ENCODE results near the gene NEURL1.

Gene NEURL1

GRCh38 chr10:103548581-103549348 is 55.3 kb downstream of the NEURL1 start:
- FAIRE-seq, result peak; percentile 23
- DNase-seq (ENCODE audit: insufficient read length, low spot score), result no peak
- no peak for TF ChIP-seq TAF1 (IDR thresholded peaks at IDR 0.05; ENCODE audit: low read depth, low read length)
- no peak for TF ChIP-seq POLR2AphosphoS5 (IDR thresholded peaks at IDR 0.05; ENCODE audit: low read depth, low read length)

GRCh38 chr10:103549349-103549685 is 55.8 kb downstream of the NEURL1 start:
- no peak for DNase-seq (ENCODE audit: insufficient read length, low spot score)
- TF ChIP-seq PAX5 (IDR thresholded peaks at IDR 0.05; ENCODE audit: insufficient read depth, low read length, severe bottlenecking) (no peak), POLR2AphosphoS5 (IDR thresholded peaks at IDR 0.05; ENCODE audit: low read depth, low read length) (no peak), POU2F2 (IDR thresholded peaks at IDR 0.05; ENCODE audit: low read depth, low read length) (no peak), SPI1 (IDR thresholded peaks at IDR 0.05; ENCODE audit: low read depth, low read length) (no peak), POLR2A (IDR thresholded peaks at IDR 0.05; ENCODE audit: low read depth, low read length) (no peak), TAF1 (IDR thresholded peaks at IDR 0.05; ENCODE audit: low read depth, low read length) (no peak)
- FAIRE-seq, result no peak

GRCh38 chr10:103550229-103550628 is 56.7 kb downstream of the NEURL1 start:
- FAIRE-seq (no peak), DNase-seq (ENCODE audit: insufficient read length, low spot score) (no peak)
- TF ChIP-seq POLR2AphosphoS5 (IDR thresholded peaks at IDR 0.05; ENCODE audit: low read depth, low read length) (no peak), POLR2A (IDR thresholded peaks at IDR 0.05; ENCODE audit: low read depth, low read length) (no peak), POU2F2 (IDR thresholded peaks at IDR 0.05; ENCODE audit: low read depth, low read length) (no peak), TAF1 (IDR thresholded peaks at IDR 0.05; ENCODE audit: low read depth, low read length) (no peak)

- TF ChIP-seq POLR2AphosphoS5 (IDR thresholded peaks at IDR 0.05; ENCODE audit: low read depth, low read length) (no peak), SPI1 (IDR thresholded peaks at IDR 0.05; ENCODE audit: low read depth, low read length) (peak; percentile 66)
- no peak for DNase-seq (ENCODE audit: insufficient read length, low spot score)
- FAIRE-seq, result no peak
These were observed 58.4 kb downstream of the NEURL1 start for GRCh38 chr10:103551619-103552602.

GRCh38 chr10:103552856-103553742 is 59.6 kb downstream of the NEURL1 start:
- no peak for DNase-seq (ENCODE audit: insufficient read length, low spot score)
- TF ChIP-seq POLR2AphosphoS5 (IDR thresholded peaks at IDR 0.05; ENCODE audit: low read depth, low read length), result no peak
- no peak for TF ChIP-seq SPI1 (IDR thresholded peaks at IDR 0.05; ENCODE audit: low read depth, low read length)
- TF ChIP-seq TAF1 (IDR thresholded peaks at IDR 0.05; ENCODE audit: low read depth, low read length), result no peak
- TF ChIP-seq POLR2A (IDR thresholded peaks at IDR 0.05; ENCODE audit: low read depth, low read length), result no peak
- no peak for TF ChIP-seq POU2F2 (IDR thresholded peaks at IDR 0.05; ENCODE audit: low read depth, low read length)
- TF ChIP-seq PAX5 (IDR thresholded peaks at IDR 0.05; ENCODE audit: insufficient read depth, low read length, severe bottlenecking), result no peak
- FAIRE-seq, result no peak

GRCh38 chr10:103553743-103554487 is 60.4 kb downstream of the NEURL1 start:
- FAIRE-seq (no peak), DNase-seq (ENCODE audit: insufficient read length, low spot score) (no peak)
- TF ChIP-seq POU2F2 (IDR thresholded peaks at IDR 0.05; ENCODE audit: low read depth, low read length) (no peak), SPI1 (IDR thresholded peaks at IDR 0.05; ENCODE audit: low read depth, low read length) (no peak), POLR2A (IDR thresholded peaks at IDR 0.05; ENCODE audit: low read depth, low read length) (no peak)

- TF ChIP-seq SPI1 (IDR thresholded peaks at IDR 0.05; ENCODE audit: low read depth, low read length) (no peak), POLR2A (IDR thresholded peaks at IDR 0.05; ENCODE audit: low read depth, low read length) (no peak), POU2F2 (IDR thresholded peaks at IDR 0.05; ENCODE audit: low read depth, low read length) (no peak), PAX5 (IDR thresholded peaks at IDR 0.05; ENCODE audit: insufficient read depth, low read length, severe bottlenecking) (no peak), POLR2AphosphoS5 (IDR thresholded peaks at IDR 0.05; ENCODE audit: low read depth, low read length) (no peak), TAF1 (IDR thresholded peaks at IDR 0.05; ENCODE audit: low read depth, low read length) (no peak)
- FAIRE-seq (peak; percentile 78), DNase-seq (ENCODE audit: insufficient read length, low spot score) (no peak)
These were observed 61.2 kb downstream of the NEURL1 start for GRCh38 chr10:103554488-103555324.

GRCh38 chr10:103555325-103555649 is 61.8 kb downstream of the NEURL1 start:
- no peak for DNase-seq (ENCODE audit: insufficient read length, low spot score)
- TF ChIP-seq POLR2AphosphoS5 (IDR thresholded peaks at IDR 0.05; ENCODE audit: low read depth, low read length) (no peak), SPI1 (IDR thresholded peaks at IDR 0.05; ENCODE audit: low read depth, low read length) (no peak), TAF1 (IDR thresholded peaks at IDR 0.05; ENCODE audit: low read depth, low read length) (no peak), POLR2A (IDR thresholded peaks at IDR 0.05; ENCODE audit: low read depth, low read length) (no peak), POU2F2 (IDR thresholded peaks at IDR 0.05; ENCODE audit: low read depth, low read length) (no peak), PAX5 (IDR thresholded peaks at IDR 0.05; ENCODE audit: insufficient read depth, low read length, severe bottlenecking) (no peak)
- no peak for FAIRE-seq

All from GM12891 (cell line).